GM20431 (cell line): ENCODE results near the gene GPAT3.
"Not testable (repeated sequence)": the region's sequence is repeated elsewhere in the genome, so short reads cannot be mapped to it uniquely, and the experiment has no call there.

Experiments used
- in situ Hi-C: fragments of 300-500 bp; cut with MseI, MboI; formaldehyde crosslinking; loops from one replicate; pipeline ENCODE4 v1.15.0; 2020; ENCODE audit warnings: low sequenced_read_pairs; ENCODE audit not compliant: unreplicated experiment

GPAT3 gene

DNA sequence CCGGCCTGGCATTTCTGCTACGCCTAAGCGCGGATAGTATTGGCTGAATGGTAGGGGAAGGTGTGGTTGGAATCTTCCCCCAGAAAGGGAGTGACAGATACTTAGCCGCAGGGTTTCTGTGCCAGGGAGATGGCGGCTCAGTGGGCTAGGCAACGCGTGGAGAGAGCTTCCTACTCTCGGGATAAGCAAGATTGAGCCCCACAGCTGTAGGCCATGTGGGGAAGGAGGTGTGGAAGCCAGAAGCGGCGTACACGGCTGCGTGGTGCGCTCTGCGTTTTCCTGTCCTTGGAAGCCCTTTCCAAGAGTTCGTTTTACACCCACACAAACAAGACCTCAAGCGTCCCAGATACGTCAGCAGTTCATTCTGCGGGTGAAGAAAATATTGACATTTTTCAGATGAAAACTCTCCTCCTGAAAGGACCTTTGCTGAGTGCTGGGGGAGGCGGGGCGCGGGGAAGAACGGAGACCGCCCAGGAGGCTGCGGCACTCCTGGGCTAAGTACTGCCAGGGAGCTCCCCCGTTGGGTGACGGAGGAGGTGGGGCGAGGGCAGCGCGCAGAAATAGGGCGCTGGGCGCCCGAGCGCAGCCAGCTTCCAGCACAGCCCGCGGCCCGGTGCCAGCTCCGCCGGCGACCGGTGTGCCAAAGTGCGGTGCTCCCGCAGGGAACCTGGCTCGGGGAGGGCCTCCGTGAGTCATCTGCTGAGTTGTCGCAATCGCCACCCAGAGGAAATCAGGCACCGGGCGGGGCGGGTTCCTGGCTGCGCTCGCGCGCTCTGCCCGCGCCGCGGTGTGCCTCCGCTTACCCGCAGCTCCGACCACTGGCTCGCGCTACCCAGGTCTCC, at the start of gene GPAT3:
TSS of gene GPAT3 (plus strand) at position 589 of the 842 bp plus-strand sequence. CDS start 515 bp downstream, outside the sequence.
- in situ Hi-C loops, result no loop called here

- in situ Hi-C loops, result no loop called here
These were observed 49.3 kb upstream of the GPAT3 start for GRCh38 chr4:83486457-83487129.

DNA sequence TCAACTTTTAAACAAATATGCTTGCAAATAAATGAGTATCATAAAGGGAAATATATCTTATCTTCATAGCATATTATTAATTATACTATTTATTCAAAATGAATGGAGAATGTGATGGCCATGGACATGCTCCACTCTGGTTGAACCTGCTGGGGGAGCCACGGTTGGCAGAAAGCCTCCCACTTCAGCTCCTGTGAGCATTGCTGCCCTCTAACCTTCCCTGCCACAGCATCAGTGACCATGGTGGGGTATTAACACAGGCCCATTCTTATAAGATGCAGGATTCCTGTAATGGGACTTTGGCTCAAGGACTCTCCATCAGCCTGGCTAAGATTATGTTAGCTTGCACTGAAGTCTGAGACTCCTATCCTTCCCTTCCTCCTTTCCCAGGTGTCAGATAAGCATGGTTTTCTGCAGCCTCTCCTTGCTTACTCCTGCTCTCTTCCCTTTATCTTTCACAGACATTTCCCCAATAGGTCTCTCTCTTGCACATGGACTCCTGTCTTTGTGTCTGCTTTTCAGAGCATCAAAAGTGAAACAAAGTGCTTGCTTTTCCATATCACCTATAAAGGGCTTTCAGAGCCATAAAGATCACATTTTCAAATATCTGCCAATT, 46.1 kb upstream of the GPAT3 start:
- in situ Hi-C loops, result no loop called here

DNA sequence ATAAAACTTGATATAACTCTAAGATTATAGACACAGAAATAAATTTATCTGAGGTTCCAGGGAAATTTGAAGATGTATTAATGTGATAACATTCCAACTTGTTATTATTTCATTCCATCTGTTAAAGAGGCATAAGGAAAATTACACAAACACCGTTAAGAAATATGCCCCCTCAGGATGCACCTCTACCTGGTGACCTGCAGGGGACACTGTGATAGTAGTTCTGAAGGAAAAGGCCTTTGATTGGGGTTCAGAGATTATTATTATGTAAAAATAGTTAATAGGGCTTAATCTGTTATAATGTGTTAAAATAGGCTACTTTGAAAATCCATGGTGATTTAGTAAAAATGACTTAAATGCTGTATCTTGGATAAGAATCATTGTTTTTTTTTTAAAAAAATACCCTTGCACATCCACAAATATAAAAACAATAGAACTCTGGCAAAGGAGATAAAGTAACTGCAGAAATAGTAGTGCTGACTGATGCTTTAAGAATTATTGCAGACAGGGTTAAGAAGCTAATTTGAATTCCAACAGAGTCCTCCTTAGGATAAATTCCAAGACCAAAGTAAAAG, 44.9 kb upstream of the GPAT3 start:
- in situ Hi-C loops, result no loop called here

DNA sequence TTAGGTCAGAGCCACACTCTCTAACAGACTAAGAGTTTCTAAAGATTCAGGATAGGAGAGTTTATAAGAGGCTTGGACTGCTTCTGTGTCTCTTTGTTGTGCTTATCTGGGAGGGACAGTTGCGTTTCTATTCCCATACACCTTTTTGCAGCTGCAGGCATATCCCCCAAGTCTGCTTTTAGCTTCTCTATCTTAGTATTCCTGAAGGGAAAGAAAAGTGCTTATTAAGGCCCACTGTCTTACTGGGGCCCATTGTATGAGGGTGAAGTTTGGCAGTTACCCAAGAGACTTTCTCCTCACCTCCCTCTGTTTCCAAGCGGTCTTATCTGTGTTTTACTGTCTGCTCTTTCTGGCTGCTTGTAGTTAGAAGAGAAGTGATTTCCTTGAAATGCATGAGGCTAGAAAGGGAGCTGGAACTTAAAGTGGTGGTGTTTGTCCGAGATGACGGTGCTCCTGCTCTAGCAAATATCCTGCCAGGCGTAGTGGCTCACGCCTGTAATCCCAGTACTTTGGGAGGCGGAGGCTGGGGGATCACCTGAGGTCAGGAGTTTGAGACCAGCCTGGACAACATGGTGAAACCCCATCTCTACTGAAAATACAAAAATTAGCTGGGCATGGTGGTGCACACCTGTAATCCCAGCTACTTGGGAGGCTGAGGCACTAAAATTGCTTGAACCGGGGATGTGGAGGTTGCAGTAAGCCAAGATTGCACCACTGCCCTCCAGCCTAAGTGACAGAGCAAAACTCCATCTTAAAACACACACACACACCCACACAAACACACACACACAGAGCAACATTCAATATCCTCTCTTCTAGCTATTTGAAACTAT, 39.6 kb upstream of the GPAT3 start:
- in situ Hi-C loops, result not testable (repeated sequence)

GRCh38 chr4:83498187-83498586, 37.7 kb upstream of the GPAT3 start:
- in situ Hi-C loops, result no loop called here

- in situ Hi-C loops, result not testable (repeated sequence)
These were observed 34.2 kb upstream of the GPAT3 start for GRCh38 chr4:83501671-83502070.

DNA sequence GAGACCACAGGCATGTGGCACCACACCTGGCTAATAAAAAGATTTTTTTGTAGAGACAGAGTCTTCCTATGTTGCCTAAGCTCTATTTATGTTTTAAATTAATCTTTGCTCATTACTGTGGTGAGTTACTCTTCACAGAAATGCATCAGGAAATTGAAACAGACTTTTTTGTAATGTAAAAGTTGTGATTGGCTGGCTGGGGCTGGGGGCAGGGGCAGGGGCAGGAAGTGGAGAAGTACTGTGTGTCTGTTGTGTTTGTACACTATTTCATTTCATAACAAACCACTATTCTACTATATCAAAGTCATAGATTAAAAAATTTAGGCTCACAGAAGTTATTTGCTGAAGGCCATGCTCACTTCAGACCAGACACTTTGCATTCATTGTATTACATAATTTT, 31.9 kb upstream of the GPAT3 start:
- in situ Hi-C loops, result no loop called here

DNA sequence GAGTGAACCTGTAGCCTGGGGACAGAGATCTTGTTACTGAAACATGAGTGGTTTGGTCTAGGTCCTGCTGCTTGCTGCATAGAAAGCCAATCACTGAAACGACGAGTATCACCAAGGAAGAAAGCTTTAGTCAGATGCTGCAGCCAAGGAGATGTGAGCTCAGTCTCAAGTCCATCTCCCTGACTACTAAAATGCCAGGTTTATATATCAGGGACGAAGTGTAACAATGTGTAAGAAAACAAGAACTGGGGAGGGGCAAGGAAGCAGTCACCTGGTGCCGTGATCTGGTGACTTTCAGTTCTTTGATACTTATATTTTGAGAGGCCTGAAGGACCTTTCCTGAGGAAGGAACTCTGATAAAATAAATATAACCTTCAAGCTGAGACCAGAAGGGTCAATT, 31.4 kb upstream of the GPAT3 start:
- in situ Hi-C loops, result no loop called here

- in situ Hi-C loops, result no loop called here
These were observed 30.9 kb upstream of the GPAT3 start for GRCh38 chr4:83504996-83505395.

- in situ Hi-C loops, result not testable (repeated sequence)
These were observed 26.7 kb upstream of the GPAT3 start for GRCh38 chr4:83509156-83509585.

GRCh38 chr4:83510442-83510841, 25.5 kb upstream of the GPAT3 start:
- in situ Hi-C loops, result loop anchor here (10.0 kb wide), 1 partner anchor 124 kb away; no protein-coding TSS in a partner anchor

GRCh38 chr4:83516042-83516772, 19.7 kb upstream of the GPAT3 start:
- in situ Hi-C loops, result loop anchor here (10.0 kb wide), 1 partner anchor 119 kb away; no protein-coding TSS in a partner anchor

DNA sequence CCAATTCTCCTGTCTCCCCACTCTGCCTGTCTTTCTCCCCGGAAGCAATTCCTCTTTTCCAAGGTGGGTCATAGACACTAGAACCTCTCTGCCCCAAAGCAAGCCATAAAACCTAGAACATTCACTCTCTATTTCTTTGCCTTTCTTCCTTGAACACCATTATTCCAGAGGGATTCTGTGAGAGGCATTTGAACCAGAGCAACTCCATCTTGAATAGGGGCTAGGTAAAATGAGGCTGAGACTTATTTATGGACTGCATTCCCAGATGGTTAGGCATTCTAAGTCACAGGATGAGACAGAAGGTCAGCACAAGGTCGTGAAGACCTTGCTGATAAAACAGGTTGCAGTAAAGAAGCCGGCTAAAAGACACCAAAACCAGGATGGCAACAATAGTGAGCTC, 13.7 kb upstream of the GPAT3 start:
- in situ Hi-C loops, result no loop called here

DNA sequence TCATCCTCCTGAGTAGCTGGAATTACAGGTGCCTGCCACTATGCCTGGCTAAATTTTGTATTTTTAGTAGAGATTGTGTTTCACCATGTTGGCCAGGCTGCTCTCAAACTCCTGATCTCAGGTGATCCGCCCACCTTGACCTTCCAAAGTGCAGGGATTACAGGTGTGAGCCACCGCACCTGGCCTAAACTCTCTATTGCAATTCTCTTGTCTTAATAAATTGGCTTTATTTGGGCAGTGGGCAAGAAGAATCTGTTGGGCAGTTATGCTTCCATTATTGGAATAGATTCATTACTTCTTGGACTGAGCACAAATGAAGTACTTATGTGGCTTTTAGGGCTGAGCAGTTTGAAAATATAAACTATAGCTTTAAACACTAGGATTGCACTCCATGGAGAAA, 8.2 kb upstream of the GPAT3 start:
- in situ Hi-C loops, result no loop called here

- in situ Hi-C loops, result no loop called here
These were observed 709 bp downstream of the GPAT3 start for GRCh38 chr4:83536362-83537272.

- in situ Hi-C loops, result no loop called here
These were observed 6.3 kb downstream of the GPAT3 start for GRCh38 chr4:83542225-83542624.

GRCh38 chr4:83546786-83547185, 10.9 kb downstream of the GPAT3 start:
- in situ Hi-C loops, result no loop called here
